Thoracic aorta (tissue), 2 donors: ENCODE results near the gene GRAMD4. TPM values are rescaled to one million over a fixed set of nuclear protein-coding genes. Genes with fewer than 3 reads are reported as not detected.

Experiments
- ATAC-seq: fragments of 150-250 bp; one replicate; pipeline ENCODE4 v1.8.0; 2017; ENCODE audit warnings: low read depth; ENCODE audit not compliant: insufficient number of reproducible peaks, low FRiP score
- DNase-seq: peaks from one replicate; pipeline ENCODE4 v3.0.0-alpha.2; 2020; ENCODE audit warnings: low spot score
- H3K27ac ChIP-seq, 2 donors: fragments of 200-600 bp; sonication (generic); 1 replicate in 1 of 2; 2 replicates in 1 of 2; pipeline ENCODE4 v1.5.1; 2016; ENCODE audit warnings: mild to moderate bottlenecking in 2 of 2, moderate library complexity in 2 of 2
- H3K27me3 ChIP-seq: fragments of 200-600 bp; sonication (generic); replicated peaks from 2 replicates; pipeline ENCODE4 v1.6.0; 2016; ENCODE audit warnings: mild to moderate bottlenecking; ENCODE audit not compliant: insufficient read depth
- H3K36me3 ChIP-seq: fragments of 200-600 bp; sonication (generic); one replicate; pipeline ENCODE4 v1.5.1; 2016
- H3K4me1 ChIP-seq, 2 donors: fragments of 200-600 bp; sonication (generic); 1 replicate in 1 of 2; 2 replicates in 1 of 2; pipeline versions ENCODE4 v1.5.1 to v1.6.0; 2016; ENCODE audit warnings: low read depth in 2 of 2, mild to moderate bottlenecking in 1 of 2; ENCODE audit not compliant: control insufficient read depth in 1 of 2
- H3K4me3 ChIP-seq: fragments of 200-600 bp; sonication (generic); 2 replicates; pipeline ENCODE4 v1.5.1; 2016; ENCODE audit warnings: mild to moderate bottlenecking
- H3K9me3 ChIP-seq: fragments of 200-600 bp; sonication (generic); 2 replicates; pipeline ENCODE4 v1.5.1; 2016
- CTCF ChIP-seq: fragments of 200-600 bp; sonication (generic); IDR thresholded peaks from one replicate; pipeline ENCODE4 v1.5.1; 2019; ENCODE audit warnings: antibody characterized with exemption
- total RNA-seq, 2 donors: library from RNA; depleted of rRNA; stranded (reverse); fragments of >200 nt; gene quantifications; one replicate each; pipeline versions ENCODE4 v1.1.0 to v1.2.3, GENCODE V29; 2016

Gene GRAMD4
- total RNA-seq, 2 donors from 2014 or later, result 16.2 to 56.5 TPM

GRCh38 chr22:46676881-46677280, 56.7 kb downstream of the GRAMD4 start:
- no peak for DNase-seq
- no peak for TF ChIP-seq CTCF
- ATAC-seq, result no peak
- Histone ChIP-seq H3K27me3 (no peaks in the 10 kb centered on the region), H3K4me3 (no peak overlapping the region), H3K36me3 (peaks cover 4% of the 10 kb centered on the region), H3K27ac (no peak overlapping the region), H3K9me3 (no peaks in the 10 kb centered on the region), H3K4me1 (peaks cover 12 to 15% of the 10 kb centered on the region in 2 donors)

GRCh38 chr22:46677323-46678002, 57.3 kb downstream of the GRAMD4 start:
- H3K9me3 ChIP-seq, result no peaks in the 10 kb centered on the region
- H3K27ac ChIP-seq, result no peak overlapping the region
- H3K27me3 ChIP-seq, result no peaks in the 10 kb centered on the region
- peaks cover 4% of the 10 kb centered on the region for H3K36me3 ChIP-seq
- peaks cover 12 to 15% of the 10 kb centered on the region in 2 donors for H3K4me1 ChIP-seq
- no peak for TF ChIP-seq CTCF
- no peak for DNase-seq
- ATAC-seq, result no peak
- H3K4me3 ChIP-seq, result no peak overlapping the region

- no peak for TF ChIP-seq CTCF
- H3K27ac ChIP-seq, result no peak overlapping the region
- ATAC-seq, result no peak
These were observed 57.9 kb downstream of the GRAMD4 start for GRCh38 chr22:46678003-46678657.

GRCh38 chr22:46678785-46679700, 58.9 kb downstream of the GRAMD4 start:
- H3K4me1 ChIP-seq, result peaks cover 12 to 15% of the 10 kb centered on the region in 2 donors
- no peaks in the 10 kb centered on the region for H3K9me3 ChIP-seq
- peaks cover 4% of the 10 kb centered on the region for H3K36me3 ChIP-seq
- H3K4me3 ChIP-seq, result no peak overlapping the region
- H3K27ac ChIP-seq, result peak overlapping the region; percentile 49 to 62
- DNase-seq (no peak), ATAC-seq (no peak)
- no peaks in the 10 kb centered on the region for H3K27me3 ChIP-seq
- TF ChIP-seq CTCF, result no peak

More at GRCh38 chr22:46678003-46678657, 57.9 kb downstream of the GRAMD4 start:
- no peaks in the 10 kb centered on the region for H3K9me3 ChIP-seq
- H3K27me3 ChIP-seq, result no peaks in the 10 kb centered on the region
- peaks cover 4% of the 10 kb centered on the region for H3K36me3 ChIP-seq
- no peak for DNase-seq
- H3K4me1 ChIP-seq, result peaks cover 12 to 15% of the 10 kb centered on the region in 2 donors
- no peak overlapping the region for H3K4me3 ChIP-seq
